UCSD-AML1 (cell line): ENCODE data around the gene ARL16.
A peak's percentile ranks its signal among the peaks of the same experiment; 100 is the strongest.

Experiments
- DNase-seq: peaks from one replicate; lab custom pipeline; 2025; ENCODE audit not compliant: unreplicated experiment; lab: John Stamatoyannopoulos, UW

Gene ARL16, protein sequence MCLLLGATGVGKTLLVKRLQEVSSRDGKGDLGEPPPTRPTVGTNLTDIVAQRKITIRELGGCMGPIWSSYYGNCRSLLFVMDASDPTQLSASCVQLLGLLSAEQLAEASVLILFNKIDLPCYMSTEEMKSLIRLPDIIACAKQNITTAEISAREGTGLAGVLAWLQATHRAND

DNA sequence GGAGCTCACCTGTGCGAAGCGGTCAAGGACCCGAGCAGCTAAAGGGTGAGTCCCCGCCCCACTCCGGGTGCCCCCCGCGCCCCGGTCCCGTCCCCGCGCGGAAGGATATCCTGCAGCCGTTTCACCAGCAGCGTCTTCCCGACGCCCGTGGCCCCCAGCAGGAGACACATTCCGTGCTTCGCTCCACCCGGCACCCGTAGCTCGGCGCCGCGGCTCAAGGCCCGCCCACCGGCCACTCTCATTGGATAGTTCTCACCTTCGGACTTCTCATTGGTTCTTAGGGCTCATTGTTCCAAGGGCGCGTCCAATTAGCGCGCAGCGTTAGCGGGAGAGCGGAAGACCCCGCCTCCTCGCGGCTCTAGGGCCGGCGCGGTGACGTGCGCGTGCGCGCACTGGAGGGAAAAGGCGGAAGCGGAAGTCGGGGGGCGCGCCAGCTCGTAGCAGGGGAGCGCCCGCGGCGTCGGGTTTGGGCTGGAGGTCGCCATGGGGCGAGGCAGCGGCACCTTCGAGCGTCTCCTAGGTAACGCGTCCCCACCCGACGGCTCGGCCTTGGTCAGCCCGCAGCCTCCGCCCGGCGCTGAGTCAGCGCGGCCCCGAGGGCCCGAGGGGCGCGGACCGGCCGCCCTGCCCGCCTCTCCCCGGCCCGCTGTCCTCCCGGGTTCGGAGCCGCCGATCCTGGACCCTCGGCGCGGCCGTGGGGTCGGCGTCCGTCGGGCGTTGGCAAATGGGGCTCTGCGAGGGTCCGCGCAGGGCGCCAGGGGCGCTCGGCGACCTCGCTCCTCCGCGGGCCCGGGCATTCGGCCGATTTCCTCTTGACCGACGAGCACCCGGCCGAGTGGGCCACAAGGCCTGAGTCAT is at the start of gene ARL16, which contains the start of gene HGS:
ARL16 (minus strand) TSS at position 214 of the 858 bp plus-strand sequence; CDS start at position 170, 44 bp downstream.
HGS (plus strand) TSS at position 428 of the 858 bp plus-strand sequence; CDS start at position 484, 56 bp downstream.
- peak; percentile 99 for DNase-seq

GRCh38 chr17:81727324-81728031 is 43.9 kb upstream of the ARL16 start:
- DNase-seq, result no peak

DNA sequence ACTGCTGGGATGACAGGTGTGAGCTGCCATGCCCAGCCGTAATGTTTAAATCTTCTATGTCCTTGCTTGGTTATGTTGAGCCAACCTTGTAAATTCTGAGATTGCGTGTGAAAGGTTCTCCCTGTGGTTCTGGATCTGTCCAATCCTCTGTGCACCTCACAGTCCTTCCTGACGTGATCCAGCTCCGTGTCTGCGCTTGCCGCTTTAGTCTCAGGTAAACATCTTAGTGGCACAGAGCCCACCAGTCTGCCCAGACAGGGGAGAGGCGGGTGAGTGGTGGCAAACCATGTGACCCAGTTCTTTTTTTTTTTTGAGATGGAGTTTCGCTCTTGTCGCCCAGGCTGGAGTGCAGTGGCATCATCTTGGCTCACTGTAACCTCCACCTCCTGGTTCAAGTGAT is 42.4 kb upstream of the ARL16 start:
- DNase-seq, result no peak

DNA sequence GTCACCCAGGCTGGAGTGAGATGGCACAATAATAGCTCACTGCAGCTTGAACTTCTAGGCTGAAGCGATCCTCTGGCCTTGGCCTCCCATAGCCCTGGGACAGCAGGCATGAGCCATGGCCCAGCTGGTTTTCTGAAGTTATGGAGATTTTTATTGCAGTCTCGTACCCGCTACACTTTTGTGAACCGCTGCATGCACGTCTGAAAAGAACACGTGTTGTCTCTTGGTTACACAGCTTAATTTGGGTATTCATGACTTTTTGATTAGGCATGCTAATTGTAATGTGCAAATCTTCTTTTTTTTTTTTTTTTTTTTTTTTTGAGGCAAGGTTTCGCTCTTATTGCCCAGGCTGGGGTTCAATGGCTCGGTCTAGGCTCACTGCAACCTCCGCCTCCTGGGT is 41.8 kb upstream of the ARL16 start:
- no peak for DNase-seq

DNA sequence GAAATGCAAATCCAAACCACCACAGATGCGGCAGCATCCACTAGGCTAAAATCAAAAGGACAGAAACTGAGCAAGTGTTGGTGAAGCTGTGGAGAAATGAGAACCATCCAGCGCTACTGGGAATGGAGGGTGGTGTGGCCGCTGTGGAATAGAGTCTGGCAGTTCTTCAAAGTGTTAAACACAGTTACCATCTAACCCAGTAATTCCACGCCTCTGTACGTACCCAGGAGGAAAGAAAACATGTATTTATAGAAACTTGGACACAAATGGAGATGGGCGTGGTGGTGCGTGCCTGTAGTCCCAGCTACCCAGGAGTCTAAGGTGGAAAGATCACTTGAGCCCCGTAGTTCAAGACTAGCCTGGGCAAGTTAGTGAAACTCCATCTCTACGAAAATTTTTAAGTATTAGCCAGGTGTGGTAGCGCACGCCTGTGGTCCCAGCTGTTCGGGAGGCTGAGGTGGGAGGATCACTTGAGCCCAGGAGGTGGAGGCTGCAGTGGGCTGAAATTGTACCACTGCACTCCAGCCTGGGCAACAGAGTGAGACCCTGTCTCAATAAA is 40.1 kb upstream of the ARL16 start:
- no peak for DNase-seq

DNA sequence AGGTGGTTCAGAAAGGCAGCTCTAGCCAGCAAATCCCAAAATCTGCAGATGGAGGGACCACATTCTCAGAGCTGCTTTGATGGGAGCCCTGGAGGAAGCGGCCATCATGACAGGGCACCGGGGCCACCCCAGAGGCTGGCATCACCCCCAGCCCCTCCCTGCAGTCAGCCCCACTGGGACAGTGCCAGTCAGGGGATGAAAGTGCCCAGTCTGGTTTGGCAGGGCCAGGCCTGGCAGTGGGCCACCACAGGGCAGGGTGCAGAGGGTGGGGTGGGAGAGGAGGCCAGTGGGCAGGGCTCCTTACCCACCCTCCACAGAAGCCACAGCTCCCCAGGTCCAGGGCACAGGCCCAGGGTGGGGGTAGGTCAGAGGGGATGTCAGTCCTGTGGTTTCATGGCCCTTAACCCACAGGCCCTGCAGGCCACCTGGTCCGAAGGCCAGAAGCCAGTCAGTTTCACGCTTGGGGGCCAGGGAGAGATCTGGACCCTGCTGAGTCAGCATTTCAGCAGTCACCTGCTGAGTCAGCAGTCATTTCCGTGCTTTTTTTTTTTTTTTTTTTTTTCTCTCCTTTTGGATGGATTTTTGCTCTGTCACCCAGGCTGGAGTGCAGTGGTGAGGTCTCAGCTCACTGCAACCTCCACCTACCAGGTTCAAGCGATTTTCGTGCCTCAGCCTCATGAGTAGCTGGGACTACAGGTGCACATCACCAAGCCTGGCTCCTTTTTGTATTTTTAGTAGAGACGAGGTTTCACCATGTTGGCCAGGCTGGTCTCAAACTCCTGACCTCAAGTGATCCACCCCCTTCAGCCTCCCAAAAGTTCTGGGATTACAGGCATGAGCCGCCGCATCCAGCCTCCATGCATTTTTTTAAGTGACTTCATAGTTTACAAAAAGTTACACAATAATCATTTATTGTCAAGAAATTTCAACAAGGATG is 38.9 kb upstream of the ARL16 start:
- no peak for DNase-seq

DNA sequence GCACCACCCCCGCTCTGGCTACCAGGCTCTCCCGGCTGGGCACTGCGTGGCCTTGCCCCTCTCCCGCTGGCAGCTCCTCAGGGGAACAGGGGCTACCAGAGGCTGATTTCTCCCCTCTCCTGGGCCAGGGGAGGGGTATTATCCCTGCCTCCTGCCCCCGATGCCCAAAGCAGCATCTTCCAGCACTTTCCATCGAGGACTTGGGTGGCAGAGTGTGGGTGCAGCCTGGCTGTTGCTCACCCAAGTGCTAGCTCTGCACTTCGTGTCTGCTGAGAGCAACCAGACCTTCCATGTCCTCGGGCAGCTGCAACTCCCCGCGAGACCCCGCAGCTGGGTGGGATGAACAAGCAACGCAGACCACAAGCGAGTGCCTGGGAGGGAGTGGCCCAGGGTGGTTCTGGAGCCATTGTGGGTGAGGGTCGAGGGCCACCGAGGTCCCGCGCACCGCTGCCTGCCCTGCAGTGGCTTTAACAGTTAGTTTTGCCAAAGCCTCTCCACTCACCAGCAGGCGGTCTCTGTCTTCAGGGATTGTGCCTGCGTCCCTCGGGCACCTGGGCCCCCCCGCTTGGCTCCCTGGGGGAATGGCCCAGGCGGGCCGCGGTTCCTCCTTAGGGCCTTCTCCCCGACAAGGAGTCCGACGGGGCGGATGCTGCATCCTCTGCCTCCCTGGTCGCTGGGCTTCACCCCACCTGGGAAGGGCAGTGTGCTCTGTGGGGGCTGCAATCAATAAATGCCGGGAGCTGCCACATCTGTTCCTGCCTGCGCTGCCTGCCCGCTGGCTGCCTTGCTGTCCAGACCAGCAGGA is 36.9 kb upstream of the ARL16 start:
- DNase-seq, result no peak

DNA sequence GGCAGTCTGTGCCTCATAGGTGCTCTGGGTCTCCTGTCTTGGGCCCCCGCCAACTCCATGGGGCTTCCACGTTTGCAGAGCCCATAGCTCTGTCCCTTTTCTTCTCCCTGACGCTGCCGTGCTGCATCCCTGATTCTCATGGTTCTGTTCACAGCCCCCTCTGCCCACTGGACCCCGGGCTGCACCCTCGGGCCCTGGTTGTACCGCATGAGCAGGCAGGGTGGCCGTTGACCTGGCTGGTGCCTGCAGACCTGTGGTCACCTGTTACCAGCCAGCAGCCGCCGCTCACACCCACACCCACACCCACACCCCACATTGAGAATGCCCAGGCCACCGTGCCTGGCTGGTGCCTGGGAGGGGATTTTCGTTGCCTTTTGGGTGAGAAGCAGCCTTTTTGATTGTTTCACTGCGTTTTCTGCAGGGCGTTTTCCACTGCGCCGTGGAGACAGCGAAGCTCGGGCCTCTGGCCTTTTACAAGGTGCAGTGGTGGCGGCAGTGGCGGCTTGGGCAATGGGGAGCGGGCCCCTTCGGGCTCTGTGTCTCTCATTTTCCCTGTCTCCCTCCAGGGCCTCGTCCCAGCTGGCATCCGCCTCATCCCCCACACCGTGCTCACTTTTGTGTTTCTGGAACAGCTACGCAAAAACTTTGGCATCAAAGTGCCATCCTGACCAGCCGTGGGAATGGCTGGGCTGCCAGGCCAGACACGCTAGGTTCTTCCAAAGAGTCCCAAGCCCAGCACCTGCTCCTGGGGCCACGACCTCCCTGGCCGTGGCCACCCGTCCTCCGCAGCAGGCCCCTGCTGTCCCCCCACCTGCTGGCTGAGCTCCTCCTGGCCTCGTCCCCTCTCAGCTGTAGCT is 36.0 kb upstream of the ARL16 start:
- no peak for DNase-seq

DNA sequence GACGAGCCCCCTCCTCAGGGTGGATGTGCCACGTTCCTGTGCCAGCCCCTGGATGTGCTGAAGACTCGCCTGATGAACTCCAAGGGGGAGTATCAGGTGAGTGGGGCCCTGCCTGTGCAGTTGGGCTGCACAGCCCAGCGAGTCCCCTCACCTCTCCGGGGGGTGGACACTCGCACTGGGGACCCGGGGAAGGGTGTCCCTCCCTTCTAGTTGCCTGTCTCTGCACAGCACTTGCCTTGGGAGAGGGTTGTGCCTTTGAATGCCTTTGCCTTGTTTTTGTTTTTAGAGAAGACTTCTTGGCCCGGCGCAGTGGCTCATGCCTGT is 34.1 kb upstream of the ARL16 start:
- no peak for DNase-seq

DNA sequence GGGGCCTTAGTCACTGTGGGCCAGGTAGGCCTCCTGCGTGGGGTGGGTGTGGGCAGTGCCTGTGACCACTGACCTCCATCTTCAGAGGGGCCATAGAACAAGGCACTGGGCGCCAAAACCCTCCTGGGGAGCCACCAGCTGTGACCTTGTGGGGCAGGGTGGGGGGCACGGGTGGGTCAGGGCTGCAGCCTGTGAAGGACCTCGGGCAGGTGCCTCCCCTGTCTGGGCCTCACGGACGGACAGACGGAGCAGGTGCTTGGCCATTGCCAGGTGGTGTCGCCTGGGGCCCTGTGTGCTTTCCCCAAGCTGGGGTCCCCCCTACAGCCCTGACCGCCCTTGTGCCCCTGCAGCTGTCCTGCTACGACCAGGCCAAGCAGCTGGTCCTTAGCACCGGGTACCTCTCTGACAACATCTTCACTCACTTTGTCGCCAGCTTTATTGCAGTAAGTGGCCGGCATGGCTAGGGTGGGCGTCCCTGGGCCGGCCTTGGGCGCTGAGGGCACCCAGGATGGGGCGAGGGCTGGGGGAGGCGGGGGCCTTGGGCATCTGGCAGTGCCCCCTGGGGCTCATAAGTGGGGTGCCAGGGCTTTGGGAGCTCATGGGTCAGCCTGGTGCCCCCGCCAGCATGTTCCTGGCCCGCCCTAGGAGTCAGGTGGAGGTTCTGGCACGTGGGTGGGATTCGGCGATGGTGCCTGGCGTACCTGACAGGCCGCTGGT is 33.6 kb upstream of the ARL16 start:
- no peak for DNase-seq

GRCh38 chr17:81716674-81716996 is 33.0 kb upstream of the ARL16 start:
- no peak for DNase-seq

GRCh38 chr17:81715872-81716673 is 32.5 kb upstream of the ARL16 start:
- no peak for DNase-seq

DNA sequence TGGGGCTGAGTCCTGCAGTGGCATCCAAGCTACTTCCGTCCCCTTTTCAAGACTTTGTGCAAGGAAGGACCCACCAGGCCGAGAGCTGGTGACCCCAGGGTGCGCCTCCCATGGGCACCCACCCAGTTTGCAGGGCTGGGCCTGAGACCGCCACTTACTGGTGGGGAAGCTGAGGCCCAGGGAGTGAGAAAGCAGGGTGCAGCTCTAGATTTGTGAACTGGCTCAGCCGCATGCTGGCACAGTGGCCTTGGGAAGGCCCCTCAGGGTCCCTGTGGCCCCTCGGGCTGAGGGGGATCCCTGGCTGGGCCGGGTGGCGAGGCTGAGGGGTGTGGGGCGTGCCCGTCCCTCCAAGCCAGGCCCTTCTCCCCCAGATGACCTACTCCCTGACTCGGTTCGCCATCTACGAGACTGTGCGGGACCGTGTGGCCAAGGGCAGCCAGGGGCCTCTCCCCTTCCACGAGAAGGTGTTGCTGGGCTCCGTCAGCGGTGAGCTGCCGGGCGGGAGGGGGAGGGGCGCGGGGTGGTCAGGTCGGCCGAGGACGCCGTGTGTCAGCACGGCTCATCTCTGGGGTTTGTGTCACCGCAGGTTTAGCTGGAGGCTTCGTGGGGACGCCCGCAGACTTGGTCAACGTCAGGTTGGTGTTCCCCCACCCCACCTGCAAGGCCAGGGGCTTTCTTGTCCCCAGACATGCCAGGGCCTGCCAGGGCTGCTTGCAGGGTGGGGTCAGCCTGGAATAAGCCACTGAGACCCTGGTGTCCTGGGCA is 31.7 kb upstream of the ARL16 start:
- DNase-seq, result no peak

DNA sequence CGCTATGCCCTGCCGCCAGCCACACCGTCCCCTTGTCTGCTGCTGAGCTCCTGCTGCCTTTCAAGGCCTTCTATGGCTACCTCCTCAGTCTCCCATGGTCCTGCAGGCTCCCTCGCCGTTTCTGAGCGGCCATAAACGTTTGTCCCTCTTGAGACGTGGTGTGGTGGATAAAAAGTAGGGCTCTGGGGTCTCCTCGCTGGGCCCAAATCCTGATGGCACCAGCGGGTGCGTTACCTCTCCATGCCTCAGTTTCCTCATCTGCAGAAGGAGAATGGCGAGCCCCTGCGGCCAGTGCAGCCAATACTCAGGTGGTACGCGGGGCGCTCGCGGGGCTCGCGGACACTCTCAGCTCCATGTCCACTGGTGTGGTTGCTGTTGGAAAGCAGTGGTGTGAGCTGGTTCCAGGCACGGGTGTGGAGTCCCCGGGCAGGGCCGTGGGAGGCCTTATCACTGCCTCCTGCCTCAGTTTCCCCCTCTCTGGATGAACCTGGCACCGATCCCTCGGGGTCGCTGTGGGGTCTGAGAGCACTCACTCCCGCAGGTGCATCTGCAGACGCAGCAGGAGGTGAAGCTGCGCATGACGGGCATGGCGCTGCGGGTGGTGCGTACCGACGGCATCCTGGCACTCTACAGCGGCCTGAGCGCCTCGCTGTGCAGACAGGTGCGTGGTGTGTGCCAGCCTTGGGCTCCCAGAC is 31.0 kb upstream of the ARL16 start:
- no peak for DNase-seq

DNA sequence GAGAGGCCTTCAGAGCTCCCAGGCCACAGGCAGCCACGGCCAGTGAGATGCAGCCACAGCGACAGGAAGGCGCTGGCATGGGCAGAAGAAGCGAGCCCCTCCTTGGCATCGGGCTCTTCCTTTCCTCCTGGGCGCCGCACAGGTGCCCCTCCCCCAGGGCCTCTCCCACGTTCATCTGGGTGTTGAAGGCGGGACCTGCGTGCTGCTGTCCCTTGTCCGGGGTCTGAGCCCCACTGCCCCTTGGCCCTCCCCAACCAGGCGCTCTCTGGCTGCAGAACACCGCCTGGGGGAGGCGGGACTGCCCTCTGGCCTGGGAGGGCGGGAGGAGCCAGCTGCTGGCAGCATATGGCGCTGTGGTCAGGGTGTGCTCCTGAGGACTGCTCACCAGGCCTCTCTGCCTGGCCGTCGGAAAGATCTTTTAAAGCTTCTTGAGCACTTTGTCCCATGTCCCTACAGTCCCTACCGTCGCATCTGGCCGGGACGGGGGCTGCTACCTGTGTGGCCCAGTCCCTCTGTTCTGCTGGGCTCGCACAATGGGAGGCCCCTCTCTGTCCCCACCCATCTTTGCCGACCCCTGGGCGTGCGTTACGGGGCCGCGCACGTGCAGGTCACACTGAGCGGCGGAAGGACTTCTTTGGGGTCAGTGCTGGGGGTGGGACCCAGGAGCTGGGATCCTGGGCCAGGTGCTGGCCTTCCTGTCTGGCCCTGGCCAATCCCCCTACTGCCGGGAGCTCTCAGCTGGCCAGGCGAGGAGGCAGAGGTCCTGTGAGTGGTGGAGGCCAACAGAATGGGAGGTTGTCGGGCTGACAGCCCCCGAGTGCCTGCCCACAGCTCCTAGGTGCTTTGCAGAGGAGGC is 30.2 kb upstream of the ARL16 start:
- DNase-seq, result no peak
